H9 (cell line): Measurements from ENCODE around the gene ARID3A. TPM values are rescaled to one million over a fixed set of nuclear protein-coding genes. Genes with fewer than 3 reads are reported as not detected.

Experiments
- DNase-seq: peaks from one replicate; pipeline ENCODE4 v3.0.0-alpha.2; 2017
- H2AFZ ChIP-seq: one replicate; pipeline ENCODE4 v1.6.1; 2013; ENCODE audit warnings: mild to moderate bottlenecking, low read length, control low read depth, moderate library complexity
- H2AK5ac ChIP-seq: 2 replicates; pipeline ENCODE4 v1.6.1; 2013; ENCODE audit warnings: low read length, control low read depth, mixed read lengths; ENCODE audit not compliant: insufficient read length
- H2BK120ac ChIP-seq: one replicate; pipeline ENCODE4 v1.6.1; 2013; ENCODE audit warnings: low read depth, mild to moderate bottlenecking, low read length, control low read depth, inconsistent platforms; ENCODE audit not compliant: poor library complexity, severe bottlenecking
- H2BK12ac ChIP-seq: 2 replicates; pipeline ENCODE4 v1.6.1; 2013; ENCODE audit warnings: low read length, control low read depth, mixed read lengths, low read depth; ENCODE audit not compliant: insufficient read length
- H2BK15ac ChIP-seq: 2 replicates; pipeline ENCODE4 v1.6.1; 2013; ENCODE audit warnings: low read depth, low read length, control low read depth
- H2BK20ac ChIP-seq: one replicate; pipeline ENCODE4 v1.6.1; 2013; ENCODE audit warnings: low read depth, mild to moderate bottlenecking, low read length, control low read depth, inconsistent platforms; ENCODE audit not compliant: poor library complexity, severe bottlenecking
- H2BK5ac ChIP-seq: 2 replicates; pipeline ENCODE4 v1.6.1; 2013; ENCODE audit warnings: low read length, control low read depth, mixed read lengths; ENCODE audit not compliant: insufficient read length
- H3K14ac ChIP-seq: 2 replicates; pipeline ENCODE4 v1.6.1; 2013; ENCODE audit warnings: low read length, control low read depth; ENCODE audit not compliant: insufficient read depth
- H3K18ac ChIP-seq: 2 replicates; pipeline ENCODE4 v1.6.1; 2013; ENCODE audit warnings: low read depth, mild to moderate bottlenecking, mixed read lengths, low read length, control low read depth; ENCODE audit not compliant: insufficient read length
- H3K23ac ChIP-seq: 2 replicates; pipeline ENCODE4 v1.6.1; 2013; ENCODE audit warnings: low read length, control low read depth, mixed read lengths, low read depth; ENCODE audit not compliant: insufficient read length
- H3K23me2 ChIP-seq: 2 replicates; pipeline ENCODE4 v1.6.1; 2013; ENCODE audit warnings: low read depth, mild to moderate bottlenecking, mixed read lengths, low read length, control low read depth; ENCODE audit not compliant: insufficient read length, poor library complexity, severe bottlenecking
- H3K27ac ChIP-seq: 2 replicates; pipeline ENCODE4 v1.5.1; 2013; ENCODE audit warnings: low read length, control low read depth, mixed read lengths, low read depth; ENCODE audit not compliant: insufficient read length
- H3K27me3 ChIP-seq: 2 replicates; pipeline ENCODE4 v1.6.1; 2013; ENCODE audit warnings: low read length, control low read depth, inconsistent platforms; ENCODE audit not compliant: insufficient read depth
- H3K4ac ChIP-seq: 2 replicates; pipeline ENCODE4 v1.6.1; 2013; ENCODE audit warnings: low read depth, mild to moderate bottlenecking, control low read depth, inconsistent platforms, low read length, moderate library complexity
- H3K4me1 ChIP-seq: 2 replicates; pipeline ENCODE4 v1.6.1; 2013; ENCODE audit warnings: low read length, control low read depth, inconsistent platforms; ENCODE audit not compliant: insufficient read depth
- H3K4me2 ChIP-seq: 2 replicates; pipeline ENCODE4 v1.6.1; 2013; ENCODE audit warnings: low read length, control low read depth, mixed read lengths; ENCODE audit not compliant: insufficient read length, insufficient read depth
- H3K56ac ChIP-seq: 2 replicates; pipeline ENCODE4 v1.6.1; 2013; ENCODE audit warnings: low read depth, mild to moderate bottlenecking, mixed read lengths, low read length, control low read depth; ENCODE audit not compliant: insufficient read length
- H3K79me1 ChIP-seq: 2 replicates; pipeline ENCODE4 v1.6.1; 2013; ENCODE audit warnings: low read depth, mild to moderate bottlenecking, moderate library complexity, low read length, control low read depth, inconsistent platforms; ENCODE audit not compliant: insufficient read depth, poor library complexity, severe bottlenecking
- H3K79me2 ChIP-seq: 2 replicates; pipeline ENCODE4 v1.6.1; 2013; ENCODE audit warnings: low read length, control low read depth, inconsistent platforms; ENCODE audit not compliant: insufficient read depth
- H3K9ac ChIP-seq: 2 replicates; pipeline ENCODE4 v1.6.1; 2013; ENCODE audit warnings: low read length, control low read depth, mixed read lengths; ENCODE audit not compliant: insufficient read length; ENCODE audit errors: extremely low read depth
- H3K9me3 ChIP-seq: one replicate; pipeline ENCODE4 v1.6.1; 2013; ENCODE audit warnings: low read depth, low read length, inconsistent platforms; ENCODE audit not compliant: control insufficient read depth
- H3T11ph ChIP-seq: one replicate; pipeline ENCODE4 v1.6.1; 2013; ENCODE audit warnings: mild to moderate bottlenecking, low read length, control low read depth, inconsistent platforms
- H4K20me1 ChIP-seq: one replicate; pipeline ENCODE4 v1.6.1; 2013; ENCODE audit not compliant: control insufficient read depth, insufficient read length, insufficient read depth
- H4K5ac ChIP-seq: 2 replicates; pipeline ENCODE4 v1.6.1; 2013; ENCODE audit warnings: low read depth, mild to moderate bottlenecking, mixed read lengths, low read length, control low read depth; ENCODE audit not compliant: insufficient read length
- H4K8ac ChIP-seq: replicated peaks from 2 replicates; pipeline ENCODE4 v1.6.1; 2013; ENCODE audit warnings: low read length, control low read depth, mixed read lengths, low read depth; ENCODE audit not compliant: insufficient read length
- H4K91ac ChIP-seq: 2 replicates; pipeline ENCODE4 v1.6.1; 2013; ENCODE audit warnings: low read depth, mild to moderate bottlenecking, moderate library complexity, mixed read lengths, low read length, control low read depth; ENCODE audit not compliant: insufficient read length
- H3K27ac Mint-ChIP-seq, 3 experiments: 2 replicates in 2 of 3; 3 replicates in 1 of 3; pipeline ENCODE4 v1.8.0; 2020 to 2021; ENCODE audit warnings: mixed read lengths in 3 of 3, mild to moderate bottlenecking in 1 of 3, moderate library complexity in 1 of 3
- H3K27me3 Mint-ChIP-seq: 2 replicates; pipeline ENCODE4 v1.8.0; 2021; ENCODE audit warnings: low read depth, mild to moderate bottlenecking, moderate library complexity, mixed read lengths
- H3K36me3 Mint-ChIP-seq, 3 experiments: 2 replicates in 2 of 3; 3 replicates in 1 of 3; pipeline ENCODE4 v1.8.0; 2020 to 2021; ENCODE audit warnings: low read depth in 3 of 3, mixed read lengths in 3 of 3; ENCODE audit not compliant: insufficient read depth in 1 of 3
- H3K4me1 Mint-ChIP-seq, 2 experiments: 2 replicates each; pipeline ENCODE4 v1.8.0; 2020; ENCODE audit warnings: mixed read lengths in 2 of 2
- H3K4me3 Mint-ChIP-seq, 2 experiments: 2 replicates in 1 of 2; 3 replicates in 1 of 2; pipeline ENCODE4 v1.8.0; 2020 to 2021; ENCODE audit warnings: mild to moderate bottlenecking in 2 of 2, mixed read lengths in 2 of 2, moderate library complexity in 1 of 2
- H3K9me3 Mint-ChIP-seq, 2 experiments: 2 replicates in 1 of 2; 3 replicates in 1 of 2; pipeline ENCODE4 v1.8.0; 2020; ENCODE audit warnings: mild to moderate bottlenecking in 2 of 2, mixed read lengths in 2 of 2, moderate library complexity in 1 of 2
- WGBS: extraction: QIAGEN DNeasy Blood & Tissue Kit; methylation state at CpG from one replicate; pipeline ENCODE4 v1.1.7; 2013; ENCODE audit warnings: missing lambda C conversion rate, low lambda C conversion rate, mixed read lengths; ENCODE audit not compliant: insufficient read length; ENCODE audit errors: extremely low coverage; 5-methylcytosine and 5-hydroxymethylcytosine counted together
- total RNA-seq: library from RNA; stranded (reverse); gene quantifications from 2 replicates; pipeline ENCODE4 v1.2.1, GENCODE V29; 2021
- TF ChIP-seq, protein P1 (sequence below): fragments of 200-600 bp; sonication (generic); conservative IDR thresholded peaks from 3 replicates; pipeline ENCODE4 v1.8.0; 2021; ENCODE audit warnings: antibody characterized with exemption, mild to moderate bottlenecking

The ARID3A gene
- total RNA-seq, 1 experiment from 2014 or later: 98.3 TPM

DNA sequence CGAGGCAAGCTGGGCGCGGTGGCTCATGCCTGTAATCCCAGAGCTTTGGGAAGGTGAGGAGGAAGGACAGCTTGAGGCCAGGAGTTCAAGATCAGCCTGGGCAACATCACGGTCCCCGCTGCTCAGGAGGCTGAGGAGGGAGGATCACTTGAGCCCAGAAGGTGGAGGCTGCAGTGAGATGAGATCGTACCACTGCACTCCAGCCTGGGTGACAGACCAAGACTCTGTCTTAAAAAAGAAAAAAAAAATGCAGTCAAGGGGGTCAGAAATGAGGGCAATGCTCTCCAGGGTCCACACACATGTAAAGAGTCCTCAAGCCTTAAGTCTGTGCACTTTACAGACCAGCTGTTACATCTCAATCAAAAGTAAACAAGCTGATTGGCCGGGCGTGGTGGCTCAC lies 21.3 kb upstream of the ARID3A start:
- Histone ChIP-seq H3K27me3 (no peaks in the 10 kb centered on the region), H2BK12ac (no peak overlapping the region), H3K56ac (no peak overlapping the region), H4K5ac (no peak overlapping the region), H3K18ac (no peak overlapping the region), H2BK20ac (no peak overlapping the region), H3K27ac (no peak overlapping the region), H3K9me3 (no peaks in the 10 kb centered on the region), H2AK5ac (no peak overlapping the region), H3T11ph (no peak overlapping the region), H2BK120ac (no peak overlapping the region), H3K4ac (no peak overlapping the region), H3K23me2 (no peaks in the 10 kb centered on the region), H2BK5ac (no peak overlapping the region), H2BK15ac (no peak overlapping the region), H3K23ac (no peak overlapping the region), H3K79me2 (peaks cover 8% of the 10 kb centered on the region; the same call in 1 of the 2 replicates), H4K91ac (no peak overlapping the region), H3K9ac (no peak overlapping the region), H2AFZ (no peak overlapping the region), H3K4me1 (no peaks in the 10 kb centered on the region; the same call in 1 of the 2 replicates), H3K79me1 (peaks cover 13% of the 10 kb centered on the region), H4K20me1 (no peaks in the 10 kb centered on the region), H4K8ac (no peak overlapping the region), H3K4me2 (no peak overlapping the region), H3K14ac (no peak overlapping the region)
- H3K9me3 Mint-ChIP-seq: no peaks in the 10 kb centered on the region
- peaks cover 0 to 7% (median 7%) of the 10 kb centered on the region in 3 experiments; a peak in 4 of 7 replicates for H3K36me3 Mint-ChIP-seq
- H3K27me3 Mint-ChIP-seq: no peaks in the 10 kb centered on the region; the same call in 1 of the 2 replicates
- DNase-seq: no peak
- WGBS: no CpG with 5 or more reads among the region's 8 CpGs
- H3K4me1 Mint-ChIP-seq: peaks cover 0 to 35% of the 10 kb centered on the region in 2 experiments; a peak in 2 of 4 replicates
- TF ChIP-seq, protein P1, sequence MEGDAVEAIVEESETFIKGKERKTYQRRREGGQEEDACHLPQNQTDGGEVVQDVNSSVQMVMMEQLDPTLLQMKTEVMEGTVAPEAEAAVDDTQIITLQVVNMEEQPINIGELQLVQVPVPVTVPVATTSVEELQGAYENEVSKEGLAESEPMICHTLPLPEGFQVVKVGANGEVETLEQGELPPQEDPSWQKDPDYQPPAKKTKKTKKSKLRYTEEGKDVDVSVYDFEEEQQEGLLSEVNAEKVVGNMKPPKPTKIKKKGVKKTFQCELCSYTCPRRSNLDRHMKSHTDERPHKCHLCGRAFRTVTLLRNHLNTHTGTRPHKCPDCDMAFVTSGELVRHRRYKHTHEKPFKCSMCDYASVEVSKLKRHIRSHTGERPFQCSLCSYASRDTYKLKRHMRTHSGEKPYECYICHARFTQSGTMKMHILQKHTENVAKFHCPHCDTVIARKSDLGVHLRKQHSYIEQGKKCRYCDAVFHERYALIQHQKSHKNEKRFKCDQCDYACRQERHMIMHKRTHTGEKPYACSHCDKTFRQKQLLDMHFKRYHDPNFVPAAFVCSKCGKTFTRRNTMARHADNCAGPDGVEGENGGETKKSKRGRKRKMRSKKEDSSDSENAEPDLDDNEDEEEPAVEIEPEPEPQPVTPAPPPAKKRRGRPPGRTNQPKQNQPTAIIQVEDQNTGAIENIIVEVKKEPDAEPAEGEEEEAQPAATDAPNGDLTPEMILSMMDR: no peak
- H3K4me3 Mint-ChIP-seq: 0 out of 5 replicates have a peak overlapping the region, but pooled peaks of 1 of the 2 experiments have one; percentile 19
- peak overlapping the region in 1 of 3 experiments; percentile 92; a peak in 2 of 7 replicates for H3K27ac Mint-ChIP-seq
